ENCODE measurements around the gene KRT72.

DNA sequence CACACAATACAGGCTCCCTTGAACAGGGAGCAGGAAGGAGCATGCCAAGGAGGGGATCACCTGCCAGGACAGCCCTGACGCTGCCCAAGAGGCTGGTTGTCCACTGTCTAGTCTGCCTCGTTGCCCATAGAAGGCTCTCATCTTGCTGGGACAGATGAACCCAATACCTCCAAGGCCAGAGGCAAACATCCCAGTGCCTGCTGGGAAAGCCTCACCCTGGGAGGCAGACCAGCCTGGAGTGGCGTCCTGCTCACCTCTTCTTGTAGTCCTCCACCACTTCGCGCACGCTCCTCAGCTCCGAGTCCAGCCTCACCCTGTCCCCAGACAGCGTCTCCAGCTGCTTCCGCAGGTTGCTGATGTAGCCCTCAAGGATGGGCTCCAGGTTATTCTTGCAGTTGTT, 14.6 kb upstream of the KRT72 start:
- TF ChIP-seq, protein P1, sequence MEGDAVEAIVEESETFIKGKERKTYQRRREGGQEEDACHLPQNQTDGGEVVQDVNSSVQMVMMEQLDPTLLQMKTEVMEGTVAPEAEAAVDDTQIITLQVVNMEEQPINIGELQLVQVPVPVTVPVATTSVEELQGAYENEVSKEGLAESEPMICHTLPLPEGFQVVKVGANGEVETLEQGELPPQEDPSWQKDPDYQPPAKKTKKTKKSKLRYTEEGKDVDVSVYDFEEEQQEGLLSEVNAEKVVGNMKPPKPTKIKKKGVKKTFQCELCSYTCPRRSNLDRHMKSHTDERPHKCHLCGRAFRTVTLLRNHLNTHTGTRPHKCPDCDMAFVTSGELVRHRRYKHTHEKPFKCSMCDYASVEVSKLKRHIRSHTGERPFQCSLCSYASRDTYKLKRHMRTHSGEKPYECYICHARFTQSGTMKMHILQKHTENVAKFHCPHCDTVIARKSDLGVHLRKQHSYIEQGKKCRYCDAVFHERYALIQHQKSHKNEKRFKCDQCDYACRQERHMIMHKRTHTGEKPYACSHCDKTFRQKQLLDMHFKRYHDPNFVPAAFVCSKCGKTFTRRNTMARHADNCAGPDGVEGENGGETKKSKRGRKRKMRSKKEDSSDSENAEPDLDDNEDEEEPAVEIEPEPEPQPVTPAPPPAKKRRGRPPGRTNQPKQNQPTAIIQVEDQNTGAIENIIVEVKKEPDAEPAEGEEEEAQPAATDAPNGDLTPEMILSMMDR (IDR thresholded peaks at IDR 0.05; ENCODE audit: insufficient read depth, low read length, poor library complexity, severe bottlenecking): no peak
- no peak for TF ChIP-seq EZH2phosphoT487 (conservative IDR thresholded peaks at IDR 0.05; ENCODE audit: low read length)
